ENCODE data around the gene DPP6.

The DPP6 gene

DNA sequence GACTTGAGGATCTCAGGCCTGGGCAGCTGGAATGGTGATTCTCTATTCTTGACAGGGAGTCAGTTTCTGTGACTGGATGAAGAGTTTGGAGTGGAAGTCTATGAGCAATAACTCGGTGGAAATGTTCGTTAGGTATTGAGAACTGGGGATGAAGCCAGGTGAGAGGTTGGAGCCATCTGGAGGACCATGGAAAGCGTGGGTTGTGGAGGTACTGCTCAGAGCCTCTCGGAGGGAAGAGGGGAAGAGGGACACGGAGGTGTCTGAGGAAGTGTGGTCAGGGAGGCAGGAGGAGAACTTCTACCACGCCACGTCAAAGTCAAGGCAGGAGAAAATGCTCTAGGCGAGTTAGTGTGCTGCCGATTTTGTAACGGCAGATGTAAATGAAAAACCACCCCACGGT is 430.7 kb downstream of the DPP6 start:
- Histone ChIP-seq H3K9me3 (ENCODE audit: insufficient read depth, low read depth, low read length) (no peaks in the 10 kb centered on the region), H3F3A (ENCODE audit: low read depth) (no peaks in the 10 kb centered on the region), H3K4me1 (ENCODE audit: insufficient read depth, low read length, poor library complexity, severe bottlenecking) (no peaks in the 10 kb centered on the region), H3K79me2 (ENCODE audit: insufficient read depth, low read length) (no peaks in the 10 kb centered on the region), H4K20me1 (ENCODE audit: insufficient read depth, low read length, poor library complexity, severe bottlenecking) (no peaks in the 10 kb centered on the region), H3K4me2 (ENCODE audit: low read depth, low read length, poor library complexity, severe bottlenecking) (no peak overlapping the region), H3K4me3 (ENCODE audit: low read length, poor library complexity, severe bottlenecking) (no peak overlapping the region), H2AFZ (ENCODE audit: low read length) (no peak overlapping the region), H3K27me3 (ENCODE audit: insufficient read depth, low read length, poor library complexity, severe bottlenecking) (no peaks in the 10 kb centered on the region), H3K36me3 (ENCODE audit: insufficient read depth, low read length) (no peaks in the 10 kb centered on the region), H3K9me2 (replicated peaks; ENCODE audit: low read depth, low read length) (no peaks in the 10 kb centered on the region), H3K9ac (ENCODE audit: low read depth, low read length, poor library complexity, severe bottlenecking) (no peak overlapping the region)
- TF ChIP-seq CTCF (conservative IDR thresholded peaks at IDR 0.05; ENCODE audit: low read length) = no peak
- TF ChIP-seq EZH2phosphoT487 (IDR thresholded peaks at IDR 0.05; ENCODE audit: borderline replicate concordance) = no peak

DNA sequence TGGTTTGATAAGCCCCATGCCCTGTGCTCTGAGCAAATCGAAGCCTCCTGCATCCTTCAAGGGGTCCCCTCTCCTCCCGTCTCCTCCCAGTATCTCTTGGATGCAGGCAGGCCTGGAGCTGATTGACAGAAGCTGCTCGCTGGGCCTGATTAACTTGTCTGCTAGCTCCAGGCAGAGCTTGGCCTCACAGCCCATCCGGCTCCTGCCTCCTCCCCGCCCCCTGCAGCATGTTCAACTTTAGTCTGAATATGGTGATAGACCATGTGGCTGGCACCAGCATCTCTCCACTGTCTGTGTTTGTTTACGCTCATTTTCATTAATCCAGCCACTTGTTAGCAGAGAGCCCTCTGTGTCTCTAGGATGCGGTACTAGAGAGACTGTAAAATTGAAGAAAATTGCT is 432.2 kb downstream of the DPP6 start:
- no peaks in the 10 kb centered on the region for H3K36me3 ChIP-seq (ENCODE audit: insufficient read depth, low read length)
- H3K4me1 ChIP-seq (ENCODE audit: insufficient read depth, low read length, poor library complexity, severe bottlenecking) = no peaks in the 10 kb centered on the region
- TF ChIP-seq EZH2phosphoT487 (IDR thresholded peaks at IDR 0.05; ENCODE audit: borderline replicate concordance) (no peak), CTCF (conservative IDR thresholded peaks at IDR 0.05; ENCODE audit: low read length) (no peak)
- no peak overlapping the region for H3K4me3 ChIP-seq (ENCODE audit: low read length, poor library complexity, severe bottlenecking)
- no peaks in the 10 kb centered on the region for H3K79me2 ChIP-seq (ENCODE audit: insufficient read depth, low read length)
- no peak overlapping the region for H3K9ac ChIP-seq (ENCODE audit: low read depth, low read length, poor library complexity, severe bottlenecking)
- H3K9me2 ChIP-seq (replicated peaks; ENCODE audit: low read depth, low read length) = no peaks in the 10 kb centered on the region
- H2AFZ ChIP-seq (ENCODE audit: low read length) = no peak overlapping the region
- no peaks in the 10 kb centered on the region for H3K9me3 ChIP-seq (ENCODE audit: insufficient read depth, low read depth, low read length)
- H4K20me1 ChIP-seq (ENCODE audit: insufficient read depth, low read length, poor library complexity, severe bottlenecking) = no peaks in the 10 kb centered on the region
- H3F3A ChIP-seq (ENCODE audit: low read depth) = no peaks in the 10 kb centered on the region
- H3K27me3 ChIP-seq (ENCODE audit: insufficient read depth, low read length, poor library complexity, severe bottlenecking) = no peaks in the 10 kb centered on the region
- H3K4me2 ChIP-seq (ENCODE audit: low read depth, low read length, poor library complexity, severe bottlenecking) = no peak overlapping the region

DNA sequence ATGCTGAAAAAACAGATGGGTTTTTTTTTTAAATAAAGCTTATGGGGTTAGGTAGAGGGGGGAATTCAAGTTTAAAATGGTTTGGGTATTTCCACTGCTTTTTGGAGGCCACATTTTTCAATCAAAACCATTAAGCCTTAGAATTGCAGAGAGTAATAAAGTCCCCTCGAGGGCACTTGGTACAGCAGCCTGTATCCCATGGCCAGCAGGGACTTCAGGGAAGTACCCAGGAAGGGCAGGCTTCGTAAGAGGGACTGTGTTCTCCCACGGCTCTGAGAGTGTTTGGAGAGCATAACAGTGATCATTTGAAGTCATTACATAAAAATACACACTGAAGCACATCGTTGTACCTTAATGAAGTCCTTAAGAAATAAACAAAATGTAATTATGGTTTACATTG is 432.7 kb downstream of the DPP6 start:
- TF ChIP-seq EZH2phosphoT487 (IDR thresholded peaks at IDR 0.05; ENCODE audit: borderline replicate concordance) = no peak
- TF ChIP-seq CTCF (conservative IDR thresholded peaks at IDR 0.05; ENCODE audit: low read length) = no peak
- H3K4me3 ChIP-seq (ENCODE audit: low read length, poor library complexity, severe bottlenecking) = no peak overlapping the region
- no peaks in the 10 kb centered on the region for H3F3A ChIP-seq (ENCODE audit: low read depth)
- no peaks in the 10 kb centered on the region for H3K36me3 ChIP-seq (ENCODE audit: insufficient read depth, low read length)
- H3K9ac ChIP-seq (ENCODE audit: low read depth, low read length, poor library complexity, severe bottlenecking) = no peak overlapping the region
- H4K20me1 ChIP-seq (ENCODE audit: insufficient read depth, low read length, poor library complexity, severe bottlenecking) = no peaks in the 10 kb centered on the region
- no peaks in the 10 kb centered on the region for H3K9me3 ChIP-seq (ENCODE audit: insufficient read depth, low read depth, low read length)
- H3K27me3 ChIP-seq (ENCODE audit: insufficient read depth, low read length, poor library complexity, severe bottlenecking) = no peaks in the 10 kb centered on the region
- H3K9me2 ChIP-seq (replicated peaks; ENCODE audit: low read depth, low read length) = no peaks in the 10 kb centered on the region
- no peak overlapping the region for H2AFZ ChIP-seq (ENCODE audit: low read length)
- no peaks in the 10 kb centered on the region for H3K79me2 ChIP-seq (ENCODE audit: insufficient read depth, low read length)
- no peak overlapping the region for H3K4me2 ChIP-seq (ENCODE audit: low read depth, low read length, poor library complexity, severe bottlenecking)
- no peaks in the 10 kb centered on the region for H3K4me1 ChIP-seq (ENCODE audit: insufficient read depth, low read length, poor library complexity, severe bottlenecking)

Measured in Loucy (cell line).